Hepatocyte (in vitro differentiated cells): ENCODE data around the gene DMRTC2.

Source experiments
- EZH2 ChIP-seq: fragments of 200-600 bp; sonication (generic); IDR thresholded peaks from 2 replicates; pipeline ENCODE4 v1.6.1; 2016; ENCODE audit warnings: antibody characterized with exemption, mild to moderate bottlenecking, borderline replicate concordance
- EZH2phosphoT487 ChIP-seq: fragments of 200-600 bp; sonication (generic); IDR thresholded peaks from one replicate; pipeline ENCODE4 v1.6.1; 2018; ENCODE audit warnings: antibody characterized with exemption, mild to moderate bottlenecking, low read depth, moderate library complexity; ENCODE audit not compliant: unreplicated experiment, severe bottlenecking
- TF ChIP-seq, protein P1 (sequence below): fragments of 200-600 bp; sonication (generic); IDR thresholded peaks from 2 replicates; pipeline ENCODE4 v1.5.1; 2016; ENCODE audit warnings: antibody characterized with exemption, mild to moderate bottlenecking; ENCODE audit not compliant: poor library complexity

DNA sequence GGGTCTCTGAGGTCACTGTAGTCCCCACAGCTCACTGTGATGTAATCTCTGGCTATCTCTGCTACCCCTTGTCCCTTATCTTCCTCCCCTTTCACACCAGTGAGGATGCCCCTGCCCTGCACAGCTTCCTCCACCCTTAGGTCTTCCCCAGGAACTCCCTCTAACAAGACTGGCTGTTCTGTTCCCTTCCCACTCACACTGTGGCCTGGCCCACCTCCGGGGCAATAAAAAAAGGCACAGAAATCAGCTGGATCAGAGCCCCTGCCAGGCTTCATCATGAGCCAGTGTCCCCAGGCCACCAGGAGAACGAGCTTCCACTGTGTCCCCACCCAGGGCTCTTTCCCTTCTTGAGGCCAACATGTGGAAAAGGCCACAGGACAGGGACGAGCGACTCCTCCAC lies 43.8 kb upstream of the DMRTC2 start:
- TF ChIP-seq, protein P1, sequence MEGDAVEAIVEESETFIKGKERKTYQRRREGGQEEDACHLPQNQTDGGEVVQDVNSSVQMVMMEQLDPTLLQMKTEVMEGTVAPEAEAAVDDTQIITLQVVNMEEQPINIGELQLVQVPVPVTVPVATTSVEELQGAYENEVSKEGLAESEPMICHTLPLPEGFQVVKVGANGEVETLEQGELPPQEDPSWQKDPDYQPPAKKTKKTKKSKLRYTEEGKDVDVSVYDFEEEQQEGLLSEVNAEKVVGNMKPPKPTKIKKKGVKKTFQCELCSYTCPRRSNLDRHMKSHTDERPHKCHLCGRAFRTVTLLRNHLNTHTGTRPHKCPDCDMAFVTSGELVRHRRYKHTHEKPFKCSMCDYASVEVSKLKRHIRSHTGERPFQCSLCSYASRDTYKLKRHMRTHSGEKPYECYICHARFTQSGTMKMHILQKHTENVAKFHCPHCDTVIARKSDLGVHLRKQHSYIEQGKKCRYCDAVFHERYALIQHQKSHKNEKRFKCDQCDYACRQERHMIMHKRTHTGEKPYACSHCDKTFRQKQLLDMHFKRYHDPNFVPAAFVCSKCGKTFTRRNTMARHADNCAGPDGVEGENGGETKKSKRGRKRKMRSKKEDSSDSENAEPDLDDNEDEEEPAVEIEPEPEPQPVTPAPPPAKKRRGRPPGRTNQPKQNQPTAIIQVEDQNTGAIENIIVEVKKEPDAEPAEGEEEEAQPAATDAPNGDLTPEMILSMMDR: no peak
- no peak for TF ChIP-seq EZH2
- TF ChIP-seq EZH2phosphoT487: no peak
